GM10847 (cell line): ENCODE measurements around the gene TCEANC.
A peak's percentile ranks its signal among the peaks of the same experiment; 100 is the strongest.

Source experiments
- POLR2A ChIP-seq: IDR thresholded peaks from 2 replicates; pipeline ENCODE4 v1.6.1; 2011; ENCODE audit not compliant: insufficient read length; ENCODE audit errors: extremely low read depth

The TCEANC gene

GRCh38 chrX:13687203-13687602 lies 34.3 kb downstream of the TCEANC start:
- no peak for TF ChIP-seq POLR2A

GRCh38 chrX:13688384-13688957 lies 35.5 kb downstream of the TCEANC start:
- TF ChIP-seq POLR2A, result no peak

GRCh38 chrX:13688958-13689740 lies 36.2 kb downstream of the TCEANC start, which contains the start of gene RAB9A:
Gene RAB9A, plus strand, starts transcription at chrX:13689128. Its CDS starts 19,619 bp downstream, at chrX:13708747.
- peak; percentile 80 for TF ChIP-seq POLR2A

- no peak for TF ChIP-seq POLR2A
Observed at GRCh38 chrX:13689741-13690211, 36.8 kb downstream of the TCEANC start.

DNA sequence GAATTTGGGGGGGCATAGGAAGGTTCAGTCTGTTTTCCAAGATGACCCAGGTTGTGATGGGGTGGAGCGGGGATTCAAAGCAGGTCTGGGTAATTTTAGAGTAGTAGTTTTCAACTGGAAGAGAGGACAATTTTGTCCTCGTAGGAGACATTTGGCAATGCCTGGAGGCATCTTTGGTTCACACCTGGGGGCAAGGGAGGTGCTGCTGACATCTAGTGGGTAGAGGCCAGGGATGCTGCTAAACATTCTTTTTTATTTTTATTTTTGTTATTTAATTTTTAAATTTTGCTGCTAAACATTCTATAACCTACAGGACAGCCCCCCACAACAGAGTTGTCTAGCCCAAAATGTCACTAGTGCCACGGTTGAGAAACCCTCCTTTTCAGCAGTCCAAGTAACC lies 37.9 kb downstream of the TCEANC start:
- no peak for TF ChIP-seq POLR2A

GRCh38 chrX:13691841-13692371 lies 39.0 kb downstream of the TCEANC start:
- TF ChIP-seq POLR2A, result no peak

GRCh38 chrX:13692771-13693231 lies 39.9 kb downstream of the TCEANC start:
- no peak for TF ChIP-seq POLR2A

DNA sequence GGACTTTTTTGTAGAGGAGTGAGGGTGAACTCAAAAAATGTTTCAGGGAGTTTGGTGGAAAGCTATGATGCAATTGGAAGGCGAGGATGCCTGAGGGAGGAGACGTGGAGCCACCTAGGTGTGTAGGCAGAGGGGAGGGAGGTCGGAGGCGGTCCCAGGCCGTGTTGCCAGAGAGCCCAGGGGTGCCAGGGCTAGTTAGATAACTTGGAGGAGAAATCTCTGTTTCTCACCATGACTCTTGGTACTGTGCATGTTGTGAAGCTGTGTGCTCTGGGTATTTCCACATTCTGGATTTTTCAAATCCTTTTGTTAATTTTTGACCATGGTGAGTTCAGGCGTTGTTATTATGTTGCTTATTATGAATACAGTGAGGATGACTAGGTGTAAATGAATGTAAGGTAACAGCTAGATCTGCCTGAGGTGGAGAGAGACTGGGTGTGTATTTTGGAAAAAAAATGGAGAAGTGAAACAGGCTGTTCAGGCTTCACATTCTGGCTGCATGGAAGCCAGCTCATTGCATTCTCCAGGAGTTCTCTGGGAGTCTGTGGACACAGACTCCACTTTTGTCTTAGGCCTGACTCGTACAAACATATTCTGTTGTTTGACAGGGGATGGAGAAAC lies 40.5 kb downstream of the TCEANC start:
- no peak for TF ChIP-seq POLR2A

DNA sequence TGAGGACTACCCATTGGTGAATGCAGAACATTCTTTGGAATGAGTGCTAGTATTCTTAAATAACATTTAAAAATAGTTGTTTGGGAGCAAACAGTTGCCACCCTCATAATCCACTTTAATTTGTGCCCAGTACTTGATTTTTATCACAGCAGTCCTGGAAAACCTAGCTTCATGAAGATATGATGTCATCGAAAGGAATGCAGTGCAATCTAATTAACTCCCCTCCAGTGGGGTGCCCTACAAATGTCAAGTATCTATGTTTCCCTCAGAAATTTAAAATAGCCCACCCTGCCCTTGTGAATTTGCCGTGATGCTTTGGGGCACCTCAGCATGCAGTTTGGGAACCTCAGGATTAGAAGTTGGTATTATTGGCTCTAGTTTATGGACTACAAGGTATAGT lies 41.4 kb downstream of the TCEANC start:
- TF ChIP-seq POLR2A, result no peak

GRCh38 chrX:13694983-13695382 lies 42.0 kb downstream of the TCEANC start:
- no peak for TF ChIP-seq POLR2A

DNA sequence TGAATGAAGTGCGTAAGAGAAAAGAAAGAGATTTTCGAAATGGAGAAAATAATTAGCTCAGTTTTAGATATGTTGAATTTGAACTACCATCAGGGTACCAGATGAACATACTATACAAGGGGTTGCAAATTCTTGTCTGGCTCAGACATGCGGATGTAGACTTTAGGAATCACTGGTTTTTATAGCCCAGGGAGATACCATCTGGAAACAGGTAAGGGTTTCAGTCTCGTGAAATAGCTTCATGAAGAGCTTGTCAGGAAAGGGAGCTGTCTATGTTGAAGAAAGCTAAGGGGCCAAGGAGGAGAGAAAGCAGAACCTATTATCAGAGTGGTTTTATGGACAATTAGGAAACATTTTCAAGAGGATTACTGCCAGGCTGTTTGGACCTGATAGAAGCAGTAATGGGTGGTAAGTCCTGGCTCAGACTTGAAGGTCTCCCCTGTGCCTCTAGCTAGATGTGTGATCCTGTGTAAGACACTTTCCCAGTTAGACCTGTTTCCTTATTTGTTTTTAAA lies 42.7 kb downstream of the TCEANC start:
- no peak for TF ChIP-seq POLR2A

DNA sequence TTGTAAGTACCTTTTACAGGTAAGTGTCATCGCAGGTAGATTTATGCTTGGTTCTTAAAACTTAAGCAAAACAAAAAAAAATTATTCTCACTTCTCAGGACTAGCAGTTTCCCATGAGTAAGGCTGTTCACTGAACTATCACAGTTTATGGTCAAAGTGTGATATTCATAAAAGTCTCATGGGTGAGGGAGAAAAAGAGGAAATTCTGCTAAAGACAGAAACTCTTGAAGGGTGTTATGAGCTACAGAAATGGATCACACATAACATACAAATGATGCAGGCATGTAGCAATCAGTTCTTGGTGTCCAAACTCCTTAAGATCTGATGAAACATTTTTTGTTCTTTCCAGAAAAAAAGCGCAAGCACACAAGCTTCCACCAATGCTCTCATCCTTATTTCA lies 44.5 kb downstream of the TCEANC start:
- TF ChIP-seq POLR2A, result no peak

GRCh38 chrX:13697976-13698375 lies 45.0 kb downstream of the TCEANC start:
- TF ChIP-seq POLR2A, result no peak

DNA sequence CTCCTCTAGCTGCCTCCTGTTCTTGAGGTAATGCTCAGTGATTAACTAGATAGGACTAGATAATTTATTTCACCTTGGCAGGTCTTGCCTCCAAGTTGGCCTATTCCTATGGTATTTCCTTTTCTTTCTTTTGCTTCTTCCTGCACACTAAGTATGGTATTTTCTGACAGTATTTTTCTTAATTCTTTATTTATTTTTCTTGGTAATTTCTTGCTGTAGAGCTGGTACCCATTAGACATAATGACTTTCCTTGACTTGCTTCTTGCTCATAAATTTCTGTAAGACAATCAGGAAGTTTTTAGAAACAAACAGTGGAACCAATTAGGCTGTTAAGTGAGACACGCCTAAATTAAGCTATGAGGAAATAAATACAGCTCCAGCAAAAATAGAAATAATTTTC lies 45.5 kb downstream of the TCEANC start:
- no peak for TF ChIP-seq POLR2A

- TF ChIP-seq POLR2A, result no peak
Observed at GRCh38 chrX:13699183-13699826, 46.4 kb downstream of the TCEANC start.
